B cell (primary cell): Measurements from ENCODE around the gene CAPS. TPM values are rescaled to one million over a fixed set of nuclear protein-coding genes. Genes with fewer than 3 reads are reported as not detected.
"Not testable (repeated sequence)": the region's sequence is repeated elsewhere in the genome, so short reads cannot be mapped to it uniquely, and the experiment has no call there.

Experiments used
- ATAC-seq: fragments of 200-7000 bp; cut with Tn5 transposase; one replicate; pipeline ENCODE4 v1.10.0; 2021; ENCODE audit warnings: low read depth, mild to moderate bottlenecking, moderate number of reproducible peaks, moderate library complexity
- CTCF ChIA-PET: fragments of 350-600 bp; sonication (Branson Sonifier 250); formaldehyde crosslinking; loops from one replicate; lab custom pipeline; 2021; ENCODE audit warnings: antibody characterized with exemption, inconsistent platforms; lab: Charles Lee
- POLR2A ChIA-PET: fragments of 350-600 bp; sonication (Branson Sonifier 250); formaldehyde crosslinking; loops from one replicate; lab custom pipeline; 2021; ENCODE audit warnings: antibody characterized with exemption; lab: Charles Lee
- DNase-seq: peaks from one replicate; pipeline ENCODE4 v3.0.0; 2013
- H2AFZ ChIP-seq: 2 replicates; pipeline ENCODE4 v1.6.1; 2012; ENCODE audit warnings: mild to moderate bottlenecking, low read depth, low read length; ENCODE audit not compliant: insufficient read depth, poor library complexity, severe bottlenecking
- H3K27ac ChIP-seq, 2 donors: 1 replicate in 1 of 2; 2 replicates in 1 of 2; pipeline ENCODE4 v1.5.1; 2012 to 2013; ENCODE audit warnings: low read length in 2 of 2, mild to moderate bottlenecking in 2 of 2, moderate library complexity in 1 of 2
- H3K27me3 ChIP-seq, 4 experiments: fragments of 200-600 bp in 1 of 4; sonication (generic) in 1 of 4; replicated peaks in 1 of 4; 1 replicate in 2 of 4; 2 replicates in 2 of 4; pipeline versions ENCODE4 v1.6.1 to v1.7.0; 2013 to 2016; ENCODE audit warnings: low read length in 3 of 4, mild to moderate bottlenecking in 2 of 4, mixed read lengths in 1 of 4, moderate library complexity in 1 of 4; ENCODE audit not compliant: insufficient read depth in 4 of 4, control insufficient read depth in 3 of 4; ENCODE audit errors: control extremely low read depth in 1 of 4
- H3K36me3 ChIP-seq, 2 experiments: replicated peaks in 1 of 2; 1 replicate in 1 of 2; 2 replicates in 1 of 2; pipeline versions ENCODE4 v1.6.1 to v1.7.1; 2013; ENCODE audit warnings: low read length in 1 of 2; ENCODE audit not compliant: insufficient read depth in 2 of 2, control insufficient read depth in 1 of 2; ENCODE audit errors: control extremely low read depth in 1 of 2, extremely low read depth in 1 of 2
- H3K4me1 ChIP-seq, 2 donors: fragments of 200-600 bp in 1 of 2; sonication (generic) in 1 of 2; 1 replicate in 1 of 2; 2 replicates in 1 of 2; pipeline versions ENCODE4 v1.5.1 to v1.6.1; 2013 to 2017; ENCODE audit warnings: low read length in 2 of 2; ENCODE audit not compliant: control insufficient read depth in 2 of 2, insufficient read depth in 2 of 2
- H3K4me2 ChIP-seq: replicated peaks from 2 replicates; pipeline ENCODE3; 2012; ENCODE audit warnings: mild to moderate bottlenecking, low read depth, low read length; ENCODE audit not compliant: poor library complexity, severe bottlenecking
- H3K4me3 ChIP-seq, 5 experiments: fragments of 200-600 bp in 1 of 5; sonication (generic) in 1 of 5; 1 replicate in 3 of 5; 2 replicates in 2 of 5; pipeline versions ENCODE4 v1.5.1 to v1.7.0; 2011 to 2016; ENCODE audit warnings: low read length in 4 of 5, mild to moderate bottlenecking in 4 of 5, low read depth in 2 of 5, control low read depth in 1 of 5, moderate library complexity in 1 of 5; ENCODE audit not compliant: insufficient read depth in 1 of 5; ENCODE audit errors: control extremely low read depth in 1 of 5, extremely low read depth in 1 of 5
- H3K79me2 ChIP-seq: fragments of 200-600 bp; sonication (generic); one replicate; pipeline ENCODE4 v1.6.0; 2016; ENCODE audit warnings: low read length; ENCODE audit not compliant: control insufficient read depth, insufficient read depth
- H3K9ac ChIP-seq: fragments of 200-600 bp; sonication (generic); 2 replicates; pipeline ENCODE4 v1.6.1; 2017; ENCODE audit warnings: mild to moderate bottlenecking, low read length, moderate library complexity
- H3K9me3 ChIP-seq, 3 donors: one replicate each; pipeline versions ENCODE4 v1.6.1 to v1.7.1; 2013; ENCODE audit warnings: low read length in 2 of 3; ENCODE audit not compliant: control insufficient read depth in 2 of 3, insufficient read depth in 1 of 3; ENCODE audit errors: control extremely low read depth in 1 of 3
- H4K20me1 ChIP-seq: 2 replicates; pipeline ENCODE4 v1.6.0; 2012; ENCODE audit warnings: mild to moderate bottlenecking, low read length; ENCODE audit not compliant: insufficient read depth, control insufficient read depth, poor library complexity, severe bottlenecking
- H3K27ac Mint-ChIP-seq: one replicate; pipeline ENCODE4 v1.8.0; 2021; ENCODE audit warnings: mixed read lengths
- H3K27me3 Mint-ChIP-seq: one replicate; pipeline ENCODE4 v1.8.0; 2021; ENCODE audit warnings: mixed read lengths
- H3K4me1 Mint-ChIP-seq: one replicate; pipeline ENCODE4 v1.8.0; 2021; ENCODE audit warnings: mixed read lengths
- H3K4me3 Mint-ChIP-seq: one replicate; pipeline ENCODE4 v1.8.0; 2021; ENCODE audit warnings: mixed read lengths
- H3K9me3 Mint-ChIP-seq: one replicate; pipeline ENCODE4 v1.8.0; 2022; ENCODE audit warnings: mixed read lengths; ENCODE audit not compliant: insufficient read depth
- EZH2 ChIP-seq: IDR thresholded peaks from 2 replicates; pipeline ENCODE4 v1.6.1; 2012; ENCODE audit warnings: borderline replicate concordance, low read depth, mild to moderate bottlenecking, moderate library complexity, low read length; ENCODE audit not compliant: insufficient read depth, poor library complexity, severe bottlenecking
- WGBS: methylation state at CpG from one replicate; pipeline ENCODE4 v1.1.5; 2013; ENCODE audit warnings: missing lambda C conversion rate; ENCODE audit not compliant: insufficient coverage; 5-methylcytosine and 5-hydroxymethylcytosine counted together
- intact Hi-C: fragments of 100-400 bp; cut with micrococcal nuclease; formaldehyde crosslinking; loops from one replicate; pipeline ENCODE4 v1.10.0; 2022
- polyA plus RNA-seq: library from polyadenylated mRNA; depleted of rRNA; stranded (reverse); fragments of >200 nt; gene quantifications from 2 replicates; pipeline ENCODE4 v1.2.3, GENCODE V29; 2012
- total RNA-seq, 2 donors: library from RNA; stranded (reverse); fragments of 120-200 nt in 1 of 2; gene quantifications; 1 replicate in 1 of 2; 2 replicates in 1 of 2; pipeline versions ENCODE4 v1.2.3 to v1.2.4, GENCODE V29; 2013 to 2022

The CAPS gene
- total and polyA plus RNA-seq, 2 donors (not counting 1 experiment from before 2014, with no cell fraction given): 40.0 to 65.7 TPM

DNA sequence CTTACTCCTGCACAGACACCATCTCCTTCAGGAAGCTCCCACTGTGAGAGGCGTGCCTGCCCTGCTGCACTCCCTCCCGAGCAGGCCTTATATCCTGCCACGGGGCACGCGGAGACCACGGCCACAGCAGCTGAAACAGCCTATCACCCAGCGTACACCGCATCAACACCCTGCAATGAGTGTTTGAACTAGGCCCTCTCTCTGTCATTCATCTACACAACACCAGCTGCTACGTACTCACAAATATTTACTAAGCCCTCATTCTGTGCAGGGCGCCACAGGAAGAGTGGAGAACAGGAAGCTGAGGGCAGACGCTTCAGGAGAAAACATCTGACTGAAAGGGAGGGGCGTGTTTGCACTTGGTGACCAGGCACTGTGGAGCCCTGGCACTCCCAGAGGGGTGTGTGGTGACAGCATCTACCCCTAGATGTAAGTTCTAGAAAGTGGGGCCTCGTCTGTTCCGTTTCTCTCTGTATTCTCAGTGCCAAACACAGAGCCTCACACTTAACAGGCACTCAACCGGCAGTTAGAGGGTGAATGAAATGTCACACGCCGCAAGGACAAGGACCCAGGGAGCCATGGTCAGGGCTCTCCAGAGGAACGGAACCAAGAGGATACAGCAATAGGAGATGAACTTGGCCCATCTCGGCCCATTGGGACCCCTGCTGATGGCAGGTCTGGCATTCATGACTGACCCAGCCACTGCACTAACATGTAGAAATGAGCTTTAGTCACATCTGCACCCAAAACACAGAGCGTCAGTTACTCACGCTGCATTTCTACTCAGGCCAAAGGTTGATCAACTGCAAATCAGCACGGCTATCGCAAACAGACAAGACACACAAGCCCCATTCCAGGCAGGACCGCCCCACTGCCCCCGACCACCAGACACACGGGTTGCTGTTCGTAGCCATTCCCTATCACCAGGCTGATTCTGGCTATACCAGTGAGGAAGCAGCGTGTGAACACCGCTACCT lies 48.2 kb downstream of the CAPS start:
- ATAC-seq: peak; percentile 88
- Histone ChIP-seq H3K9ac (peak overlapping the region; percentile 31), H3K79me2 (peaks cover 100% of the 10 kb centered on the region), H3K27me3 (no peaks in the 10 kb centered on the region), H2AFZ (no peak overlapping the region), H3K4me3 (peak overlapping the region in 3 of 5 experiments; percentile 1 to 19 (median 5)), H3K27ac (peak overlapping the region; percentile 17 to 19), H4K20me1 (peaks cover 95% of the 10 kb centered on the region), H3K4me2 (peak overlapping the region; percentile 61), H3K9me3 (no peaks in the 10 kb centered on the region), H3K4me1 (peaks cover 17 to 36% of the 10 kb centered on the region in 2 donors), H3K36me3 (peaks cover 0 to 13% of the 10 kb centered on the region in 2 experiments)
- CTCF ChIA-PET: interaction anchor here (1.0 to 1.3 kb wide), 2 partner anchors 10 to 16 kb away, joined by 4 to 6 read pairs; partner anchors contain the start of gene RANBP3
- POLR2A ChIA-PET: interaction anchor here (0.6 kb wide), 1 partner anchor 338 kb away, joined by 7 read pairs; no protein-coding TSS in a partner anchor
- Mint-ChIP-seq H3K9me3 (no peaks in the 10 kb centered on the region), H3K27me3 (no peaks in the 10 kb centered on the region), H3K27ac (peak overlapping the region; percentile 86), H3K4me3 (peak overlapping the region; percentile 82), H3K4me1 (peaks cover 74% of the 10 kb centered on the region)
- DNase-seq: peak; percentile 45
- no peak for TF ChIP-seq EZH2
- 41% methylated on average over 25 of the region's 29 CpGs for WGBS
- intact Hi-C loops: no loop called here

DNA sequence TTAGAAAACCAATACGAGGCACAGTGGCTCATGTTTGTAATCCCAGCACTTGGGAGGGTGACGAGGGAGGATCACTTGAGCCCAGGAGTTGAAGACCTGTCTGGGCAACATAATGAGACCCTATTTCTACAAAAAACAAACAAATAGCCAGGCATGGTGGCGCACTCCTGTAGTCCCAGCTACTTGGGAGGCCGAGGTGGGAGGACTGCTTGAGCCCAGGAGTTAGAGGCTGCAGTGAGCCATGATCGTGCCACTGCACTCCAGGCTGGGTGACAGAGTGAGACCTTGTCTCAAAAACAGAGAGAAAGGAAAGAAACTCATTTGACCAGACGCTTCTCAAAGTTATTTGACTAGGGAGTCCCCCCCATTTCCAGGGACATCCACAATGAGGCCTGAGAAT lies 49.2 kb downstream of the CAPS start:
- peak overlapping the region in 1 of 2 donors; percentile 17 for H3K27ac ChIP-seq
- intact Hi-C loops, H3K9me3 Mint-ChIP-seq, H3K27me3 ChIP-seq, H3K4me3 ChIP-seq, H3K27me3 Mint-ChIP-seq, DNase-seq, H3K4me2 ChIP-seq, H3K4me3 Mint-ChIP-seq, POLR2A ChIA-PET, H2AFZ ChIP-seq, H3K9me3 ChIP-seq, H3K9ac ChIP-seq, ATAC-seq: not testable (repeated sequence)
- Mint-ChIP-seq H3K4me1 (peaks cover 78% of the 10 kb centered on the region), H3K27ac (peak overlapping the region; percentile 47)
- H4K20me1 ChIP-seq: peaks cover 95% of the 10 kb centered on the region
- peaks cover 27 to 46% of the 10 kb centered on the region in 2 donors for H3K4me1 ChIP-seq
- H3K79me2 ChIP-seq: peaks cover 100% of the 10 kb centered on the region
- peaks cover 0 to 14% of the 10 kb centered on the region in 2 experiments for H3K36me3 ChIP-seq
- WGBS: 96% methylated on average over 4 of the region's 6 CpGs
- CTCF ChIA-PET: interaction anchor here (6.4 kb wide), 1 partner anchor 24 kb away, joined by 51 read pairs; no protein-coding TSS in a partner anchor
